Inferior parietal cortex (tissue), 1 donor: ENCODE results near the gene KCNJ18.
"Not testable (repeated sequence)": the region's sequence is repeated elsewhere in the genome, so short reads cannot be mapped to it uniquely, and the experiment has no call there.

Source experiments
- DNase-seq: peaks from one replicate; pipeline ENCODE4 v3.0.0-alpha.2; 2016; ENCODE audit errors: extremely low spot score

The KCNJ18 gene

DNA sequence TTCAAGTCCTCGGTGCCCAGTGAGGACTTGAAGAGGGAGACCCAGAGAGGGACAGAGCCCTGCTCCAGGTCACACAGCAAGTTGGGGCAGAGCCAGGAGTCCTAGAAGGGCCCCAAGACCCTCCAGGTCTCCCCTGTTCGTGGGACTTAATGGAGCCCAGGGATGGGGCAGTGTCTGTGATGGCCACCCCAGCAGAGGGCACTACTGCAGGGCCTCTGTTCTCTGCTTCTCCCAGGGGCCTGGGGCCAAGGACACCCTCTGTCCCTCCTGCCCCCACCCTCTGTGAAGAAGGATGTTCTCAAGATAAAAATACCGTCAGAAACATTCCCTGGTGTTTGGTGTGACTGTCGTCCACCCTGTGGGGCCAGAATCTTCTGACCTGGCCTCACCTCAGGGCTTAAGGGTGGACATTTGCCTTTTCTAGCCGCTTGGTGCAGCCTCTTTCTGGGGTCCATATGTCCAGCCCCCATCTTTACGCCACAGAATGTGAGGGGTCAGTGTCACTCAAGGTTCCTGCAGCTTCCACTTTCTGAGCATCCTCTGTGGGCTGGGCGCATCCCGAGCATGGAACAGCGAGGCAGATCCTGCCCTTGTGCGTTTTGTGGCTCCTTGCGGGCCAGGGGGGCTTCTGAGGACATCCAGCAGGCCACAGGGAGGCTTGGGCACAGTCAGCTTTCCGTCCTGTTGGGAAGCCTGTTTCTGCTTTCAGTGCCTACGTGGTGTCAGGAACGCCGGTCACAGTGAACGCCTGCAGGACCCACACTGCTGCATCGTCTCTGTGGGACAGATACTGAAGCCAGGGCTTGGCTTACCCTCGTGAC is at the start of gene KCNJ18:
TSS of gene KCNJ18 (plus strand) at position 641 of the 821 bp plus-strand sequence. CDS start 10,264 bp downstream, outside the sequence.
- not testable (repeated sequence) for DNase-seq

- DNase-seq, result not testable (repeated sequence)
These were observed 44.2 kb upstream of the KCNJ18 start for GRCh38 chr17:21648125-21648524.

DNA sequence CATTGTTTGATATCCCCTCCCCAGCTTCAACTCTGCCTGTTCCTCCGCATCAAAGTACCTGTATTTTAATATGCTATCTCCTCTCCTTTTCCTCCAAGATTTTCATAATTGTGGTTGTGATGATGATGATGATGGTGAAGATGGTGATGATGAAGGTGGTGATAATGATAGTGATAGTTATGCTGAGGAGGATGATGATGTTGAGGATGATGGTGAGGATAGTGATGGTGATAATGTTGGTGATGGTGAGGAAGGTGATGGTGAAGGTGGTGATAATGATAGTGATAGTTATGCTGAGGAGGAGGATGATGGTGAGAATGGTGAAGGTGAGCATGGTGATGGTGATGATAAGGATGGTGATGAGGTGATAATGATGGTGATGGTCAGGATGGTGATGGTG is 42.3 kb upstream of the KCNJ18 start:
- not testable (repeated sequence) for DNase-seq

DNA sequence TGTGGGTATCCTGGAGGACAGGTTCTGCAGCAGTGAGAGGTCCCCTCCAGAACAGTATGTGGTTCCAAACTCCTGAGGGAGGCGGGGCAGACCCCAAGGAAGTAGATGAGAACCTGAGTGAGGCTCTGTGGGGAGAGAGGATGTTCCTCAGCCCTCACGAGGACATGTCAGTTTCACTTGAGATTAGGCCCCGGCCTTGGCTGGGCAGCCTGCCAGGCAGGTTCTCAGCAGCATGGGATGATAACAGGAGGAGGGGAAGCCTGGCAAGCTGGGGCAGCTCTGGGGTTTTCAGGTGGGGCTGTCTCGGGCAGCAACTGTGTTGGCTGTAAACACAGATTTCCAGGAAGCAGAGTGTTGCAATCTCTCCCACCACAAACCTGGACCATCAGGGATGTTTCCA is 40.3 kb upstream of the KCNJ18 start:
- not testable (repeated sequence) for DNase-seq

- not testable (repeated sequence) for DNase-seq
These were observed 39.1 kb upstream of the KCNJ18 start for GRCh38 chr17:21653211-21653610.

DNA sequence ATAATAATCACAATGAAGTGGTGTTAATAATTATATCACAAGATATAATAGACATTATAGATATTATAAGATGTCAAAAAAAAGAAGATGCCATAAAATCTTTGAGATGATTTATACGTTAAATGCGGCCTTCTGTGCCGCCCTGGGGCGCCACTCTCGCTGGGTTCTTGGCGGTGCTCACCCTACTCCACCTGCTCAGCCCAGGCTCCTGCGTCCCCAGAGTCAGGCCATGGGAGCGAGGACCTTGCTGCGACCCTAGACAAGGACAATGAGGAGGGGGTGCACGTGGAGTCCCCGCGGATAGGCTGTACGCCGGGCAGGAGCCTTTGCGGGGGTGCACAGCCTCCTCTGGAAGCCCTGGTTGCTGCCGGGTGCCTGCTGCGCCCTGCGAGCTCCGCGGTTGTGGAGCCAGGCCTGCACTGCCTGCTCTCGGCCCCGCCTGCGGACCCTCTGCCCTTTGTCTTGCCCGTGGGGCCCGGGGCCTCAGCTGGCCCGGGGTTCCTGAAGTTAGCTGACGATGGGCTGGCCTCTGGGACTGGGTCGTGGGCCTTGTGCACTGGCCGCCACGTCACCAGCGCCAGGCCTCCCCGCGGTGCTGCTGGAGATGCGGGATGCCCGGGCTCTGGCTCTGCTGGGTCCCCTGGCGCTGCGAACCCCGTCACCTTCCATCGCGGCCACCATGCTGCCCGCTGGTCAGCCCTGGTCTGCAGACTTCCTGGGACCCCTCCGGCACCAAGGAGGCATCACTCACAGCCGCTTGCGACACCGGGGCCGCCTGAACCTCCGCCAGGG is 35.6 kb upstream of the KCNJ18 start:
- DNase-seq, result not testable (repeated sequence)

DNA sequence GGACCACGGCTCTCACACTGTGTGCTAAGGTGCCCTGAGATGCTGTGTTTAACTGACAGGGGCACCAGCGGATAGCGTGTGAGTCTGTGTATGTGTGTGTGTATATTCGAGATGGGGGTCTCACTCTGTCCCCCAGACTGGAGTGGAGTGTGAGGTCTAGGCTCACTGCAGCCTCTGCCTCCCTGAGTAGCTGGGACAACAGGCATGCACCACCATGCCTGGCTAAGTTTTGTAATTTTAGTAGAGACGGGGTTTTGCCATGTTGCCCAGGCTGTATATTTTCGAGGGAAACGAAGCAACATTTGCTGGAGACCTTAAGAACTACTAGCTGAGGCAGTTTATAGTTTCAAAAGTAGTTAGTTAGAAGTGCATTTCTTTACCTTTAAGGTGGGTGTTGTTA is 32.7 kb upstream of the KCNJ18 start:
- not testable (repeated sequence) for DNase-seq

GRCh38 chr17:21661455-21661854 is 30.9 kb upstream of the KCNJ18 start:
- not testable (repeated sequence) for DNase-seq

GRCh38 chr17:21663166-21663565 is 29.2 kb upstream of the KCNJ18 start:
- DNase-seq, result not testable (repeated sequence)

- DNase-seq, result not testable (repeated sequence)
These were observed 28.5 kb upstream of the KCNJ18 start for GRCh38 chr17:21663614-21664474.

GRCh38 chr17:21665171-21665570 is 27.2 kb upstream of the KCNJ18 start:
- not testable (repeated sequence) for DNase-seq

DNA sequence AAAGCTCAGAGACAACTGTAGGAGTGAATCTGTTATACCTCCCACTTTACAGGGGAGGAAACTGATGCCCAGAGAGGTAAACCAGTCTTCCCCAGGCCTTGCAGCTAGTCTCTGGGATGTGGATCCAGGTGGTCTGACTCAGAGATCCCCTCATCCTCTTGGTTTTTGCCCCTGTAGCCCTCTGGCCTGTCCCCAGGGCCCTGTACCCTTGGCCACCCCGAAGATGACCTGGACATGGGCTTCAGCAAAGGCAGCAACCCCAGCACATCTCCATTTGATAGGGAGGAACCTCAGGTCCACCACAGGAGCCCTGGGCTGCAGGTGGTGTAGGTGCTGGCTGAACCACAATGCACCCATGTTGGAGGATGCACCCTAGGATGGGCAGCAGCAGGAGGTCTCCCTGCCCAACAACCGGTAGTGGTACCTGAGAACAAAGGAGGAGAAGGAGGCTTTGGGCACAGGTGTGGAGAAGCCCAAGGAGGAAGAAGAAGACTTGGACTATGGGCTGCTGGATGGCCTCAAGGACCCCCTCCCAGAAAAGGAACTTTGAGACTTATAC is 26.3 kb upstream of the KCNJ18 start:
- DNase-seq, result not testable (repeated sequence)

- DNase-seq, result not testable (repeated sequence)
These were observed 25.5 kb upstream of the KCNJ18 start for GRCh38 chr17:21666711-21667412.

DNA sequence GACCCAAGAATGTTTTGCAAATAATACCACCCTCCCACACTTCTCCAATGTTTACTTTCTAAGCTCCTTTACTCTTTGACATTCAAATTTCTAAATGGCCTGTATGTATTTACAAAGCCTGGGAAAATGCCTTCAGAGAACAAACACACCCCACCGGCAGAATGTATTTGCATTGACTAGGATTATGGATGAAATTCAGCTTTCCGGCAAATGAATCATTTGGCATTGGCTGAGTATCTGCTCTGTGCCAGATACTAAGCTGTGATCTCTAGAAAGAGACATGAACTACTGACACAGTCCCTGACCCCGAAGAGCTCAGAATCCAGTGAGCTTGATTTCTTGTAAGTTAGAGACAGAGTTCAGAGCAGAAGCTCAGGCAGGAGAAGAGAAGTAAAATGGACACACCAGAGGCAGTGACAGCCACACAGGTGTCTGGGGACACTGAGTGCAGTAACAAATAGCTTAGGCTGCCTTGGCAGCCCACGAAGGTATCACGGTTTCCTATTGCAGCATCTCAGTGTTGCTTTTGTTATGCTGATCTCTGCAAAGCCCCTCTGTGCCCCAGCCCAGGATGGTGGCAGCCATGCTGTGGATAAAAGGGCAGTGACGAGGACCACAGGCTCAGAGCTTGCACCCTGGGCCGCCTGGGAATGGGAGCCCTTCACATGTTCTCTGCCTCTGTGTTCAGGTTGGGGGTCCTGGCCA is 24.8 kb upstream of the KCNJ18 start:
- DNase-seq, result not testable (repeated sequence)

GRCh38 chr17:21668118-21668488 is 24.2 kb upstream of the KCNJ18 start:
- not testable (repeated sequence) for DNase-seq

DNA sequence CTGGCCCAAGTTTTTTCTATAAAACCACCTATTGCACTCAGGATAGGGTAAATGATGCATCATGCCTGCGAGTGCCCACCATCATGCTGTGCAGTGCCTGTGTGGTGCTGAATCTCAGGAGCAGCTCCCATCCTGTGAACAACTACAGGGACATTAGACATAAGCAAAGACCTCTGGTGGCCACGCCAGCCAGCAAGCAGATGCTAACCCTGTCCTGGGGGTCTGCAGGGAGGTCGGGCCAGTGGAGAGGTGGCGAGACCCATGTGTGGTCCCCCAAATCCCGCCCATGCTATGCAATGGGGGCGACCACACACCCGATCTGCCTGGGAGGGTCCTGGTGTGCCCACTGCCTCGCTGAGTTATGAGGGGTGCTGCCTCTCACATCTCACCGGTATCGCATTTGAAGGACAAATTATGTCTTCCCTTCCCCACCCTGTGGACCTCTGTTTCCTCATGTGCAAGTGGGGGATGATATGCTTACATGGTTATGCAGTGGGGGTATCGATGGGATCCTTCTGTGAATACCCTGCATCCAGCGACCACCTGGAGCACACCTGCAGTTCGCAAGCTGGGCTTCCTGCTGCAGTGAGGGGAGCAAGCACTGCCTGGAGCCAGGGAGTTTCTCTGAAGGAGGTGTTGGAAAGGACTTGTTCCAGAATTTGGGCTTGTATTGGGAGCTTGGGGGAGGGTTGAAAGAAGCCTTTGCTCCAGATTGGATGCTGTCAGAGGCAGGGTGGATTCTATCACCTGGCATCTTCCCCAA is 23.4 kb upstream of the KCNJ18 start:
- not testable (repeated sequence) for DNase-seq

- not testable (repeated sequence) for DNase-seq
These were observed 22.5 kb upstream of the KCNJ18 start for GRCh38 chr17:21669616-21670360.

GRCh38 chr17:21670361-21671155 is 21.8 kb upstream of the KCNJ18 start:
- DNase-seq, result not testable (repeated sequence)
